SK-N-SH (cell line): ENCODE measurements around the gene PARVA. TPM values are rescaled to one million over a fixed set of nuclear protein-coding genes. Genes with fewer than 3 reads are reported as not detected.

Experiments used
- CTCF ChIA-PET: fragments of 300-600, 350-600 bp; formaldehyde crosslinking; extraction: SDS; loops from one replicate; lab custom pipeline; 2021; lab: Yijun Ruan, JAX
- POLR2A ChIA-PET: fragments of 350-600 bp; sonication (Branson Sonifier 250); formaldehyde crosslinking; extraction: SDS; loops from one replicate; lab custom pipeline; 2020; ENCODE audit warnings: antibody characterized with exemption, inconsistent platforms; lab: Yijun Ruan, JAX
- DNase-seq: peaks from one replicate; pipeline ENCODE4 v3.0.0; 2012
- H2AFZ ChIP-seq: fragments of 200-600 bp; sonication (generic); 2 replicates; pipeline ENCODE4 v1.8.1; 2016; ENCODE audit warnings: antibody characterized with exemption, mild to moderate bottlenecking, low read depth
- H3F3A ChIP-seq: fragments of 200-600 bp; sonication (generic); replicated peaks from 2 replicates; pipeline ENCODE3; 2016; ENCODE audit warnings: antibody characterized with exemption, mild to moderate bottlenecking; ENCODE audit not compliant: insufficient read depth
- H3K27ac ChIP-seq, 2 experiments: fragments of 200-500 bp in 1 of 2; fragments of 200-600 bp in 1 of 2; sonication (Bioruptor generic) in 1 of 2; sonication (generic), shearing (Covaris generic) in 1 of 2; 2 replicates each; pipeline versions ENCODE4 v1.5.1 to v1.6.1; 2014 to 2016; ENCODE audit warnings: low read depth in 2 of 2, inconsistent platforms in 1 of 2, low read length in 1 of 2, mild to moderate bottlenecking in 1 of 2, mixed read lengths in 1 of 2
- H3K27me3 ChIP-seq: fragments of 200-600 bp; sonication (generic), shearing (Covaris generic); 2 replicates; pipeline ENCODE4 v1.6.1; 2016; ENCODE audit warnings: mixed run types; ENCODE audit not compliant: insufficient read depth
- H3K36me3 ChIP-seq, 2 experiments: fragments of 200-500 bp in 1 of 2; fragments of 200-600 bp in 1 of 2; sonication (Bioruptor generic) in 1 of 2; sonication (generic) in 1 of 2; replicated peaks in 1 of 2; 2 replicates each; pipeline versions ENCODE3 to v1.5.1; 2014 to 2016; ENCODE audit warnings: low read length in 1 of 2, mild to moderate bottlenecking in 1 of 2; ENCODE audit not compliant: insufficient read depth in 2 of 2, control insufficient read depth in 1 of 2
- H3K4me1 ChIP-seq, 2 experiments: fragments of 200-500 bp in 1 of 2; fragments of 200-600 bp in 1 of 2; sonication (Bioruptor generic) in 1 of 2; sonication (generic), shearing (Covaris generic) in 1 of 2; 2 replicates each; pipeline versions ENCODE4 v1.5.1 to v1.6.1; 2014 to 2016; ENCODE audit warnings: low read depth in 1 of 2, low read length in 1 of 2, mixed run types in 1 of 2; ENCODE audit not compliant: insufficient read depth in 2 of 2, control insufficient read depth in 1 of 2
- H3K4me2 ChIP-seq: fragments of 200-600 bp; sonication (generic), shearing (Covaris generic); 2 replicates; pipeline ENCODE4 v1.6.1; 2017; ENCODE audit warnings: mixed run types
- H3K4me3 ChIP-seq, 2 experiments: fragments of 200-500 bp in 1 of 2; fragments of 200-600 bp in 1 of 2; sonication (Bioruptor generic) in 1 of 2; sonication (generic), shearing (Covaris generic) in 1 of 2; 2 replicates each; pipeline versions ENCODE4 v1.5.1 to v1.8.1; 2014 to 2016; ENCODE audit warnings: low read depth in 2 of 2, inconsistent platforms in 1 of 2, low read length in 1 of 2, mild to moderate bottlenecking in 1 of 2, mixed read lengths in 1 of 2, moderate library complexity in 1 of 2
- H3K79me2 ChIP-seq: fragments of 200-600 bp; sonication (generic); 2 replicates; pipeline ENCODE4 v1.8.1; 2017; ENCODE audit warnings: mild to moderate bottlenecking; ENCODE audit not compliant: insufficient read depth
- H3K9ac ChIP-seq: fragments of 200-600 bp; sonication (generic); 2 replicates; pipeline ENCODE4 v1.6.1; 2017; ENCODE audit warnings: mixed run types
- H3K9me2 ChIP-seq: fragments of 200-600 bp; sonication (generic); 2 replicates; pipeline ENCODE4 v1.6.1; 2017; ENCODE audit warnings: mixed run types
- H3K9me3 ChIP-seq: fragments of 200-600 bp; sonication (generic); 2 replicates; pipeline ENCODE4 v1.6.1; 2017; ENCODE audit warnings: mixed run types, mild to moderate bottlenecking, moderate library complexity
- H4K20me1 ChIP-seq: fragments of 200-600 bp; sonication (generic); 2 replicates; pipeline ENCODE4 v1.6.1; 2017; ENCODE audit warnings: mild to moderate bottlenecking, mixed run types; ENCODE audit not compliant: insufficient read depth
- ELF1 ChIP-seq: IDR thresholded peaks from 2 replicates; pipeline ENCODE4 v1.4.0; 2012
- EP300 ChIP-seq, 2 experiments: IDR thresholded peaks; 2 replicates each; pipeline versions ENCODE4 v1.4.0 to v1.6.1; 2012; ENCODE audit warnings: borderline replicate concordance in 1 of 2, low read depth in 1 of 2, low read length in 1 of 2
- EZH2phosphoT487 ChIP-seq: fragments of 200-600 bp; sonication (generic); IDR thresholded peaks from 2 replicates; pipeline ENCODE4 v1.6.1; 2017; ENCODE audit warnings: low read depth, mixed run types, mild to moderate bottlenecking, antibody characterized with exemption, moderate library complexity, borderline replicate concordance
- FOSL2 ChIP-seq: IDR thresholded peaks from 2 replicates; pipeline ENCODE4 v1.4.0; 2012; ENCODE audit warnings: low read depth, mild to moderate bottlenecking, moderate library complexity, borderline replicate concordance
- FOXM1 ChIP-seq: IDR thresholded peaks from 2 replicates; pipeline ENCODE4 v1.4.0; 2012; ENCODE audit warnings: low read depth, mild to moderate bottlenecking
- IRF3 ChIP-seq: fragments of 150-350 bp; IDR thresholded peaks from 2 replicates; pipeline ENCODE4 v1.6.1; 2016; ENCODE audit warnings: mild to moderate bottlenecking, low read depth, low read length
- JUND ChIP-seq: IDR thresholded peaks from 2 replicates; pipeline ENCODE4 v1.4.0; 2012
- NRF1 ChIP-seq: IDR thresholded peaks from 2 replicates; pipeline ENCODE4 v1.6.1; 2012; ENCODE audit warnings: low read depth, mild to moderate bottlenecking, low read length
- POLR2AphosphoS5 ChIP-seq: IDR thresholded peaks from 2 replicates; pipeline ENCODE4 v1.6.1; 2012; ENCODE audit warnings: low read depth, low read length
- RAD21 ChIP-seq: IDR thresholded peaks from 2 replicates; pipeline ENCODE4 v1.6.1; 2012; ENCODE audit warnings: mild to moderate bottlenecking, low read length
- RXRA ChIP-seq: IDR thresholded peaks from 2 replicates; pipeline ENCODE4 v1.4.0; 2012; ENCODE audit warnings: low read depth, mild to moderate bottlenecking, borderline replicate concordance
- TEAD4 ChIP-seq: IDR thresholded peaks from 2 replicates; pipeline ENCODE4 v1.4.0; 2012; ENCODE audit warnings: mild to moderate bottlenecking, borderline replicate concordance; ENCODE audit not compliant: insufficient read depth
- USF2 ChIP-seq: fragments of 150-350 bp; IDR thresholded peaks from 2 replicates; pipeline ENCODE4 v1.6.1; 2017; ENCODE audit warnings: antibody characterized with exemption, low read length, low read depth, borderline replicate concordance
- ZBTB33 ChIP-seq: IDR thresholded peaks from 2 replicates; pipeline ENCODE4 v1.4.0; 2012; ENCODE audit warnings: low read depth, borderline replicate concordance
- WGBS: methylation state at CpG from one replicate; pipeline ENCODE4 v1.1.6; 2017; ENCODE audit warnings: low lambda C conversion rate; 5-methylcytosine and 5-hydroxymethylcytosine counted together
- polyA plus RNA-seq, 3 experiments: library from polyadenylated mRNA; depleted of rRNA; stranded (reverse); fragments of >200 nt; gene quantifications; 2 replicates each; pipeline ENCODE4 v1.2.3, GENCODE V29; 2012
- TF ChIP-seq, protein P1 (sequence below): IDR thresholded peaks from 2 replicates; pipeline ENCODE4 v1.6.1; 2012; ENCODE audit warnings: mild to moderate bottlenecking, low read depth, low read length, moderate library complexity
- TF ChIP-seq, protein P2 (sequence below): IDR thresholded peaks from 2 replicates; pipeline ENCODE4 v1.4.0; 2012; ENCODE audit warnings: low read depth
- TF ChIP-seq, protein P3 (sequence below): IDR thresholded peaks from 2 replicates; pipeline ENCODE4 v1.4.0; 2012; ENCODE audit warnings: low read depth, borderline replicate concordance

The PARVA gene
- polyA plus RNA-seq, 1 of the 3 experiments (the other 2 are of a cell fraction): 27.6 TPM

DNA sequence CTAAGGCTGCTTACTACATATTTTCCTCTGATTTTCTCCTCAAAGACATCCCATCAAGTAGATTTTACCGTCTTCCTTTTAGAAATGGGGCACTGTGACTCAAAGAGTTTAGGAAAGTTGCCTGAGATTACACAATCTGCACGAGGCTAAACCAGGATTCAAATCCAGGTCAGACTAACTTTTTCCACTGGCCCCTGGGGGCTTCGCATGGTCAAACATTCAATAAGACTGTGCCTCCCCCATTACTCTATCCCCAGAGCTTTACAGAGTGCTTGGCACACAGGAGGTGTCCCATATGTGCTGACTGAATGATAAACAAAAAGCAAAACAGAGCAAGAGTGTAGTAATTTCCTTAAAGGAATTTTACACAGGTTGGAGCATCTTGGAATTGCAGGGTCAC, 178.8 kb downstream of the PARVA start:
- H2AFZ ChIP-seq: peak overlapping the region; percentile 8; the same call in 1 of the 2 replicates
- CTCF ChIA-PET: interaction anchor here (0.8 to 1.2 kb wide), 2 partner anchors 29 to 144 kb away, joined by 3 read pairs; no protein-coding TSS in a partner anchor

DNA sequence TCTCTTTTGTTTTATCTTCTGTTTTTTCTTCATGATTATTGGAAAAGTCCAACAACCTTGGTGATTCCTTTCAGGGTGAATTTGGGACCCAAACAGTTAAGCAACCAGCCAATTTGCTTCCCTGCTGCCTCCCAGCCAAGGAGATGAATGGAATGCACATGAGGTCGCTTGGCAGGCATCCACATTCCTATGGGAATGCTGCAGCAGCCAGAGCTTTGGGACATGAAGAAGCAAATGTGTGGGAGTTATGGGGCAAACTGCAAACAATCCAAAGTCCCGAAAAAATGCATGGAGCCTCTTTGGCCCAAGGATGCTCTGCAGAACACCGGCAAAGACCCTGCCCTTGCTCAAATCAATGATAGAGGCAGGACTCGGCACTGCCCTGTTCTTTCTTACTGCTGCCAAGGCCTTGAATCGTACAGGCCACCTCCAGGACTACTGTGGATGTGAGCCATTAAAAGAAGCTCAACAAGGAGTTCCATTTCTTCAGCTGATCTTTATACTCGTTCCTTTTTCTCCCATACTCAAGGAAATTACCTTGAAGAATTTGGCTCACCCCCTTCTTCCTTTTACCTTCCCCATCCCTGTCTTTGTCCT, 179.5 kb downstream of the PARVA start:
- Histone ChIP-seq H3K9me2 (no peaks in the 10 kb centered on the region), H3K9ac (peak overlapping the region; percentile 10; the same call in 1 of the 2 replicates), H4K20me1 (no peaks in the 10 kb centered on the region), H3K36me3 (no peaks in the 10 kb centered on the region), H3K27ac (peak overlapping the region; percentile 66 to 84), H3K27me3 (no peaks in the 10 kb centered on the region), H3K4me1 (peaks cover 6 to 7% of the 10 kb centered on the region in 2 experiments; a peak in 3 of 4 replicates), H2AFZ (peak overlapping the region; percentile 8), H3K9me3 (0 out of 2 replicates have a peak, but pooled peaks cover 6% of the 10 kb centered on the region), H3K4me2 (peak overlapping the region; percentile 48), H3K4me3 (0 out of 4 replicates have a peak overlapping the region, but pooled peaks of 1 of the 2 experiments have one; percentile 2), H3K79me2 (no peaks in the 10 kb centered on the region), H3F3A (peaks cover 18% of the 10 kb centered on the region)
- ChIA-PET POLR2A (no interaction called here), CTCF (interaction anchor here (0.8 to 1.2 kb wide), 3 partner anchors 30 to 147 kb away, joined by 3 read pairs; no protein-coding TSS in a partner anchor)
- no peak for DNase-seq
- WGBS: 14% methylated on average over 6 of the region's 6 CpGs
- TF ChIP-seq TEAD4: peak; percentile 87
- TF ChIP-seq RAD21: peak; percentile 22; the same call in 1 of the 2 replicates
- TF ChIP-seq ELF1: no peak
- TF ChIP-seq FOSL2: peak; percentile 25; the same call in 1 of the 2 replicates
- no peak for TF ChIP-seq USF2
- TF ChIP-seq EZH2phosphoT487: no peak
- TF ChIP-seq IRF3: no peak
- TF ChIP-seq, protein P1, sequence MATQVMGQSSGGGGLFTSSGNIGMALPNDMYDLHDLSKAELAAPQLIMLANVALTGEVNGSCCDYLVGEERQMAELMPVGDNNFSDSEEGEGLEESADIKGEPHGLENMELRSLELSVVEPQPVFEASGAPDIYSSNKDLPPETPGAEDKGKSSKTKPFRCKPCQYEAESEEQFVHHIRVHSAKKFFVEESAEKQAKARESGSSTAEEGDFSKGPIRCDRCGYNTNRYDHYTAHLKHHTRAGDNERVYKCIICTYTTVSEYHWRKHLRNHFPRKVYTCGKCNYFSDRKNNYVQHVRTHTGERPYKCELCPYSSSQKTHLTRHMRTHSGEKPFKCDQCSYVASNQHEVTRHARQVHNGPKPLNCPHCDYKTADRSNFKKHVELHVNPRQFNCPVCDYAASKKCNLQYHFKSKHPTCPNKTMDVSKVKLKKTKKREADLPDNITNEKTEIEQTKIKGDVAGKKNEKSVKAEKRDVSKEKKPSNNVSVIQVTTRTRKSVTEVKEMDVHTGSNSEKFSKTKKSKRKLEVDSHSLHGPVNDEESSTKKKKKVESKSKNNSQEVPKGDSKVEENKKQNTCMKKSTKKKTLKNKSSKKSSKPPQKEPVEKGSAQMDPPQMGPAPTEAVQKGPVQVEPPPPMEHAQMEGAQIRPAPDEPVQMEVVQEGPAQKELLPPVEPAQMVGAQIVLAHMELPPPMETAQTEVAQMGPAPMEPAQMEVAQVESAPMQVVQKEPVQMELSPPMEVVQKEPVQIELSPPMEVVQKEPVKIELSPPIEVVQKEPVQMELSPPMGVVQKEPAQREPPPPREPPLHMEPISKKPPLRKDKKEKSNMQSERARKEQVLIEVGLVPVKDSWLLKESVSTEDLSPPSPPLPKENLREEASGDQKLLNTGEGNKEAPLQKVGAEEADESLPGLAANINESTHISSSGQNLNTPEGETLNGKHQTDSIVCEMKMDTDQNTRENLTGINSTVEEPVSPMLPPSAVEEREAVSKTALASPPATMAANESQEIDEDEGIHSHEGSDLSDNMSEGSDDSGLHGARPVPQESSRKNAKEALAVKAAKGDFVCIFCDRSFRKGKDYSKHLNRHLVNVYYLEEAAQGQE: peak; percentile 73; the same call in 1 of the 2 replicates
- peak; percentile 35 for TF ChIP-seq JUND
- TF ChIP-seq POLR2AphosphoS5: peak; percentile 55; the same call in 1 of the 2 replicates
- no peak for TF ChIP-seq ZBTB33

More for the DNA sequence above, 178.8 kb downstream of the PARVA start:
- Histone ChIP-seq H3K4me3 (no peak overlapping the region), H3K79me2 (no peaks in the 10 kb centered on the region), H3F3A (peaks cover 18% of the 10 kb centered on the region), H3K4me2 (0 out of 2 replicates have a peak overlapping the region, but pooled peaks have one; percentile 48), H3K4me1 (peaks cover 6 to 7% of the 10 kb centered on the region in 2 experiments; a peak in 3 of 4 replicates), H3K27ac (peak overlapping the region; percentile 66 to 75), H3K36me3 (no peaks in the 10 kb centered on the region), H3K9ac (no peak overlapping the region), H3K27me3 (no peaks in the 10 kb centered on the region), H3K9me2 (no peaks in the 10 kb centered on the region), H4K20me1 (no peaks in the 10 kb centered on the region), H3K9me3 (0 out of 2 replicates have a peak, but pooled peaks cover 6% of the 10 kb centered on the region)
- 25% methylated on average over 3 of the region's 3 CpGs for WGBS
- no peak for DNase-seq
- no peak for TF ChIP-seq NRF1
- TF ChIP-seq RXRA: no peak
- TF ChIP-seq FOXM1: no peak
- TF ChIP-seq FOSL2: no peak
- TF ChIP-seq, protein P2, sequence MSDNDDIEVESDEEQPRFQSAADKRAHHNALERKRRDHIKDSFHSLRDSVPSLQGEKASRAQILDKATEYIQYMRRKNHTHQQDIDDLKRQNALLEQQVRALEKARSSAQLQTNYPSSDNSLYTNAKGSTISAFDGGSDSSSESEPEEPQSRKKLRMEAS: no peak
- TF ChIP-seq, protein P3, sequence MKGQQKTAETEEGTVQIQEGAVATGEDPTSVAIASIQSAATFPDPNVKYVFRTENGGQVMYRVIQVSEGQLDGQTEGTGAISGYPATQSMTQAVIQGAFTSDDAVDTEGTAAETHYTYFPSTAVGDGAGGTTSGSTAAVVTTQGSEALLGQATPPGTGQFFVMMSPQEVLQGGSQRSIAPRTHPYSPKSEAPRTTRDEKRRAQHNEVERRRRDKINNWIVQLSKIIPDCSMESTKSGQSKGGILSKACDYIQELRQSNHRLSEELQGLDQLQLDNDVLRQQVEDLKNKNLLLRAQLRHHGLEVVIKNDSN: no peak
- no peak for TF ChIP-seq EP300 (IDR thresholded peaks at IDR 0.05; ENCODE audit: borderline replicate concordance in 1 of 2, low read depth in 1 of 2, low read length in 1 of 2)
- no peak for TF ChIP-seq JUND
- POLR2A ChIA-PET: interaction anchor here (0.6 kb wide), 1 partner anchor 162 kb away, joined by 3 read pairs; no protein-coding TSS in a partner anchor
